Endothelial cell of umbilical vein (primary cell): ENCODE data around the gene CUEDC2. TPM values are rescaled to one million over a fixed set of nuclear protein-coding genes. Genes with fewer than 3 reads are reported as not detected.

ENCODE experiments used
- BruUV-seq: library from RNA; stranded (reverse); fragments of 400-500 nt; replicated peaks from 2 replicates; lab custom pipeline; 2021; lab: Mats Ljungman, UMichigan
- CTCF ChIA-PET: fragments of 300-600, 350-600 bp; sonication (Branson Sonifier 250); formaldehyde crosslinking; loops from one replicate; lab custom pipeline; 2021; ENCODE audit warnings: antibody characterized with exemption, inconsistent platforms; lab: Charles Lee
- POLR2A ChIA-PET: fragments of 300-600, 350-600 bp; sonication (Branson Sonifier 250); formaldehyde crosslinking; loops from one replicate; lab custom pipeline; 2021; ENCODE audit warnings: antibody characterized with exemption, inconsistent platforms; lab: Charles Lee
- DNase-seq: peaks from one replicate; pipeline ENCODE4 v3.0.0-alpha.2; 2011; ENCODE audit warnings: low read depth, low spot score
- FAIRE-seq: peaks from 2 replicates; lab custom pipeline; 2011; peaks lifted over from hg19 to GRCh38; lab: Jason Lieb, UNC
- H2AFZ ChIP-seq: 2 replicates; pipeline ENCODE4 v1.6.0; 2012; ENCODE audit warnings: low read depth, low read length, control low read depth, inconsistent platforms
- H3K27ac ChIP-seq: 2 replicates; pipeline ENCODE4 v1.5.1; 2011; ENCODE audit warnings: low read depth, mild to moderate bottlenecking, control low read depth, low read length, moderate library complexity; ENCODE audit not compliant: insufficient read depth
- H3K27me3 ChIP-seq, 2 experiments: 2 replicates each; pipeline versions ENCODE4 v1.6.0 to v1.6.1; 2011; ENCODE audit warnings: low read length in 2 of 2, mixed read lengths in 1 of 2; ENCODE audit not compliant: control insufficient read depth in 2 of 2, insufficient read depth in 2 of 2
- H3K36me3 ChIP-seq, 2 experiments: 2 replicates in 1 of 2; 3 replicates in 1 of 2; pipeline ENCODE4 v1.5.1; 2011; ENCODE audit warnings: low read length in 2 of 2, mild to moderate bottlenecking in 1 of 2, moderate library complexity in 1 of 2; ENCODE audit not compliant: control insufficient read depth in 2 of 2, insufficient read depth in 2 of 2; ENCODE audit errors: extremely low read depth in 1 of 2
- H3K4me1 ChIP-seq: 3 replicates; pipeline ENCODE4 v1.5.1; 2011; ENCODE audit warnings: mild to moderate bottlenecking, low read length; ENCODE audit not compliant: control insufficient read depth, insufficient read depth; ENCODE audit errors: extremely low read depth
- H3K4me2 ChIP-seq: 2 replicates; pipeline ENCODE4 v1.6.1; 2011; ENCODE audit warnings: low read length, control low read depth, mixed read lengths; ENCODE audit not compliant: insufficient read depth
- H3K4me3 ChIP-seq, 3 experiments: fragments of 200-600 bp in 1 of 3; sonication (generic), shearing (Covaris generic) in 1 of 3; replicated peaks in 1 of 3; 2 replicates each; pipeline ENCODE4 v1.5.1; 2011 to 2016; ENCODE audit warnings: control low read depth in 3 of 3, low read length in 3 of 3, mild to moderate bottlenecking in 2 of 3, inconsistent platforms in 1 of 3, low read depth in 1 of 3, moderate library complexity in 1 of 3; ENCODE audit not compliant: insufficient read depth in 1 of 3
- H3K79me2 ChIP-seq: 2 replicates; pipeline ENCODE4 v1.6.0; 2012; ENCODE audit warnings: low read length, inconsistent platforms; ENCODE audit not compliant: control insufficient read depth, insufficient read depth
- H3K9ac ChIP-seq: replicated peaks from 2 replicates; pipeline ENCODE3; 2011; ENCODE audit warnings: low read length, control low read depth; ENCODE audit not compliant: insufficient read depth; ENCODE audit errors: extremely low read depth
- H3K9me1 ChIP-seq: replicated peaks from 3 replicates; pipeline ENCODE4 v1.6.0; 2011; ENCODE audit warnings: mild to moderate bottlenecking, low read length; ENCODE audit not compliant: control insufficient read depth, insufficient read depth; ENCODE audit errors: extremely low read depth
- H3K9me3 ChIP-seq: replicated peaks from 2 replicates; pipeline ENCODE4 v1.5.1; 2012; ENCODE audit warnings: low read length, inconsistent platforms; ENCODE audit not compliant: control insufficient read depth, insufficient read depth
- H4K20me1 ChIP-seq: replicated peaks from 2 replicates; pipeline ENCODE3; 2011; ENCODE audit warnings: mild to moderate bottlenecking, low read length; ENCODE audit not compliant: control insufficient read depth, insufficient read depth; ENCODE audit errors: extremely low read depth
- CTCF ChIP-seq, 2 donors: IDR thresholded peaks; 1 replicate in 1 of 2; 2 replicates in 1 of 2; pipeline ENCODE4 v1.5.1; 2011; ENCODE audit warnings: low read length in 2 of 2, mild to moderate bottlenecking in 2 of 2, moderate library complexity in 2 of 2, control low read depth in 1 of 2, inconsistent platforms in 1 of 2, low read depth in 1 of 2; ENCODE audit not compliant: insufficient read depth in 1 of 2; ENCODE audit errors: extremely low read depth in 1 of 2
- EZH2 ChIP-seq: IDR thresholded peaks from 2 replicates; pipeline ENCODE4 v1.6.1; 2012; ENCODE audit warnings: borderline replicate concordance, low read depth, mild to moderate bottlenecking, moderate library complexity, low read length, inconsistent platforms; ENCODE audit not compliant: severe bottlenecking
- FOS ChIP-seq: IDR thresholded peaks from 2 replicates; pipeline ENCODE4 v1.6.1; 2011; ENCODE audit warnings: mild to moderate bottlenecking, low read length, moderate library complexity, borderline replicate concordance; ENCODE audit not compliant: insufficient read depth
- GATA2 ChIP-seq: IDR thresholded peaks from 2 replicates; pipeline ENCODE4 v1.7.0; 2011; ENCODE audit warnings: low read depth, mild to moderate bottlenecking, moderate library complexity, mixed read lengths, low read length; ENCODE audit not compliant: insufficient read length, insufficient read depth
- JUN ChIP-seq: IDR thresholded peaks from 2 replicates; pipeline ENCODE4 v1.6.1; 2011; ENCODE audit warnings: borderline replicate concordance, low read depth; ENCODE audit not compliant: insufficient read length, insufficient read depth
- MYC ChIP-seq: IDR thresholded peaks from one replicate; pipeline ENCODE4 v1.6.1; 2011; ENCODE audit warnings: mild to moderate bottlenecking, low read depth, low read length
- POLR2A ChIP-seq: IDR thresholded peaks from 2 replicates; pipeline ENCODE4 v1.6.1; 2012; ENCODE audit warnings: low read depth, mild to moderate bottlenecking, control low read depth, low read length
- POLR2AphosphoS5 ChIP-seq: IDR thresholded peaks from 2 replicates; pipeline ENCODE4 v1.6.1; 2012; ENCODE audit warnings: low read depth, mild to moderate bottlenecking, control low read depth, low read length, moderate library complexity; ENCODE audit not compliant: insufficient read depth
- dilution Hi-C: fragments of 300-500 bp; cut with MboI; formaldehyde crosslinking; loops from one replicate; pipeline ENCODE4 v1.15.0; 2019; ENCODE audit warnings: low sequenced_read_pairs; ENCODE audit not compliant: extremely low pct_ligation_motif_present
- intact Hi-C: fragments of 100-400 bp; cut with micrococcal nuclease; formaldehyde crosslinking; loops from one replicate; pipeline ENCODE4 v1.10.0; 2022
- polyA plus RNA-seq, 4 experiments: library from polyadenylated mRNA; depleted of rRNA in 3 of 4; stranded (reverse) in 3 of 4; unstranded in 1 of 4; fragments of >200 nt; gene quantifications; 2 replicates each; pipeline versions ENCODE4 v1.2.1 to v1.2.3, GENCODE V29; 2011 to 2012; ENCODE audit warnings: missing spikeins in 1 of 4
- total RNA-seq: library from RNA; stranded (reverse); gene quantifications from 2 replicates; pipeline ENCODE4 v1.2.3, GENCODE V29; 2021
- TF ChIP-seq, protein P1 (sequence below): IDR thresholded peaks from 2 replicates; pipeline ENCODE4 v1.6.1; 2011; ENCODE audit not compliant: insufficient read depth, insufficient read length

The CUEDC2 gene
- total and polyA plus RNA-seq, 2 donors (not counting 3 experiments of a cell fraction or from before 2014, with no cell fraction given), result 61.5 to 96.7 TPM

GRCh38 chr10:102463983-102464382, 31.6 kb upstream of the CUEDC2 start:
- intact Hi-C loops, result no loop called here

More at GRCh38 chr10:102463983-102464382, 31.6 kb upstream of the CUEDC2 start:
- no peaks in the 10 kb centered on the region for H3K79me2 ChIP-seq
- H3K27ac ChIP-seq, result no peak overlapping the region
- no peak overlapping the region for H3K9ac ChIP-seq
- CTCF ChIA-PET, result interaction anchor here (1.0 kb wide), 1 partner anchor 16 kb away, joined by 3 read pairs; no protein-coding TSS in a partner anchor
- POLR2A ChIA-PET, result no interaction called here
- peaks cover 7% of the 10 kb centered on the region for H3K4me1 ChIP-seq
- no peaks in the 10 kb centered on the region for H3K9me1 ChIP-seq
- FAIRE-seq (no peak), DNase-seq (no peak)
- H3K27me3 ChIP-seq, result peaks cover 0 to 4% of the 10 kb centered on the region in 2 experiments
- TF ChIP-seq CTCF (IDR thresholded peaks at IDR 0.05; ENCODE audit: extremely low read depth in 1 of 2, insufficient read depth in 1 of 2, low read depth in 1 of 2, low read length in 2 of 2) (no peak), FOS (no peak), JUN (no peak), MYC (no peak), GATA2 (no peak), POLR2AphosphoS5 (no peak), EZH2 (no peak), POLR2A (no peak)
- TF ChIP-seq, protein P1, sequence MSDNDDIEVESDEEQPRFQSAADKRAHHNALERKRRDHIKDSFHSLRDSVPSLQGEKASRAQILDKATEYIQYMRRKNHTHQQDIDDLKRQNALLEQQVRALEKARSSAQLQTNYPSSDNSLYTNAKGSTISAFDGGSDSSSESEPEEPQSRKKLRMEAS, result no peak
- no TSS peak for BruUV-seq
- no peaks in the 10 kb centered on the region for H4K20me1 ChIP-seq
- dilution Hi-C loops, result no loop called here
- H3K9me3 ChIP-seq, result no peaks in the 10 kb centered on the region
- no peak overlapping the region for H2AFZ ChIP-seq
- no peak overlapping the region for H3K4me2 ChIP-seq
- H3K4me3 ChIP-seq, result no peak overlapping the region
- H3K36me3 ChIP-seq, result no peaks in the 10 kb centered on the region
